Right renal cortex interstitium (tissue), 3 donors: ENCODE measurements around the gene DCAF8L1. TPM values are rescaled to one million over a fixed set of nuclear protein-coding genes. Genes with fewer than 3 reads are reported as not detected.

Experiments used
- polyA plus RNA-seq, 3 donors: library from polyadenylated mRNA; unstranded; fragments of 120-200 nt; gene quantifications; one replicate each; pipeline ENCODE4 v1.2.1, GENCODE V29; 2013; ENCODE audit not compliant: insufficient read length in 3 of 3

Gene DCAF8L1
- polyA plus RNA-seq, 3 donors = not detected

Other genes starting within 250 kb of the DCAF8L1 start
- not detected for gene MAGEB10, start 173.5 kb downstream of the DCAF8L1 start, polyA plus RNA-seq